ENCODE data around the gene TBC1D14.

Gene TBC1D14

GRCh38 chr4:7055111-7055989 is 145.7 kb downstream of the TBC1D14 start:
- no peak for DNase-seq (ENCODE audit: low read depth in 2 of 2, low spot score in 1 of 2)

- no peak for DNase-seq (ENCODE audit: low read depth in 2 of 2, low spot score in 1 of 2)
These were observed 146.3 kb downstream of the TBC1D14 start for GRCh38 chr4:7055990-7056325.

- no peak for DNase-seq (ENCODE audit: low read depth in 2 of 2, low spot score in 1 of 2)
These were observed 149.2 kb downstream of the TBC1D14 start for GRCh38 chr4:7058792-7059191.

GRCh38 chr4:7059662-7060061 is 150.0 kb downstream of the TBC1D14 start:
- no peak for DNase-seq (ENCODE audit: low read depth in 2 of 2, low spot score in 1 of 2)

GRCh38 chr4:7060346-7061150 is 150.9 kb downstream of the TBC1D14 start:
- no peak for DNase-seq (ENCODE audit: low read depth in 2 of 2, low spot score in 1 of 2)

- no peak for DNase-seq (ENCODE audit: low read depth in 2 of 2, low spot score in 1 of 2)
These were observed 152.2 kb downstream of the TBC1D14 start for GRCh38 chr4:7061815-7062214.

- DNase-seq (ENCODE audit: low read depth in 2 of 2, low spot score in 1 of 2), result no peak
These were observed 153.2 kb downstream of the TBC1D14 start for GRCh38 chr4:7062816-7063215.

- no peak for DNase-seq (ENCODE audit: low read depth in 2 of 2, low spot score in 1 of 2)
These were observed 153.7 kb downstream of the TBC1D14 start for GRCh38 chr4:7063362-7063761.

GRCh38 chr4:7066006-7066405 is 156.4 kb downstream of the TBC1D14 start:
- DNase-seq (ENCODE audit: low read depth in 2 of 2, low spot score in 1 of 2), result no peak

GRCh38 chr4:7066493-7066892 is 156.9 kb downstream of the TBC1D14 start:
- DNase-seq (ENCODE audit: low read depth in 2 of 2, low spot score in 1 of 2), result no peak

- no peak for DNase-seq (ENCODE audit: low read depth in 2 of 2, low spot score in 1 of 2)
These were observed 157.5 kb downstream of the TBC1D14 start for GRCh38 chr4:7067126-7067451.

GRCh38 chr4:7067452-7068278 is 158.0 kb downstream of the TBC1D14 start, which contains the start of gene GRPEL1:
Gene GRPEL1 (minus strand): TSS chr4:7068064. CDS start chr4:7068032, 32 bp downstream.
- DNase-seq (ENCODE audit: low read depth in 2 of 2, low spot score in 1 of 2), result peak in 1 of 2 donors; percentile 99

- peak in 1 of 2 donors; percentile 100 for DNase-seq (ENCODE audit: low read depth in 2 of 2, low spot score in 1 of 2)
These were observed 158.7 kb downstream of the TBC1D14 start for GRCh38 chr4:7068279-7068842.

GRCh38 chr4:7068883-7069282 is 159.3 kb downstream of the TBC1D14 start:
- DNase-seq (ENCODE audit: low read depth in 2 of 2, low spot score in 1 of 2), result no peak

- peak; percentile 71 to 72 for DNase-seq (ENCODE audit: low read depth in 2 of 2, low spot score in 1 of 2)
These were observed 161.3 kb downstream of the TBC1D14 start for GRCh38 chr4:7070729-7071511.

GRCh38 chr4:7073059-7073458 is 163.4 kb downstream of the TBC1D14 start:
- DNase-seq (ENCODE audit: low read depth in 2 of 2, low spot score in 1 of 2), result no peak

- no peak for DNase-seq (ENCODE audit: low read depth in 2 of 2, low spot score in 1 of 2)
These were observed 164.1 kb downstream of the TBC1D14 start for GRCh38 chr4:7073526-7074390.

GRCh38 chr4:7074426-7074825 is 164.8 kb downstream of the TBC1D14 start:
- no peak for DNase-seq (ENCODE audit: low read depth in 2 of 2, low spot score in 1 of 2)

- no peak for DNase-seq (ENCODE audit: low read depth in 2 of 2, low spot score in 1 of 2)
These were observed 166.5 kb downstream of the TBC1D14 start for GRCh38 chr4:7075962-7076695.
